Nephron progenitor cell (in vitro differentiated cells): ENCODE data around the gene CLEC12A.
"Not testable (repeated sequence)": the region's sequence is repeated elsewhere in the genome, so short reads cannot be mapped to it uniquely, and the experiment has no call there.

Source experiments
- DNase-seq: peaks from one replicate; pipeline ENCODE4 v3.0.0; 2021
- H3K27ac Mint-ChIP-seq: 2 replicates; pipeline ENCODE4 v1.8.0; 2021; ENCODE audit warnings: mild to moderate bottlenecking, moderate library complexity, mixed read lengths
- H3K27me3 Mint-ChIP-seq: 2 replicates; pipeline ENCODE4 v1.8.0; 2021; ENCODE audit warnings: mild to moderate bottlenecking, low read depth, mixed read lengths; ENCODE audit not compliant: poor library complexity
- H3K36me3 Mint-ChIP-seq: 2 replicates; pipeline ENCODE4 v1.8.0; 2021; ENCODE audit warnings: low read depth, mixed read lengths
- H3K4me1 Mint-ChIP-seq: 2 replicates; pipeline ENCODE4 v1.8.0; 2021; ENCODE audit warnings: mixed read lengths
- H3K4me3 Mint-ChIP-seq: 2 replicates; pipeline ENCODE4 v1.8.0; 2021; ENCODE audit warnings: mild to moderate bottlenecking, moderate library complexity, mixed read lengths
- H3K9me3 Mint-ChIP-seq: 2 replicates; pipeline ENCODE4 v1.8.0; 2021; ENCODE audit warnings: mild to moderate bottlenecking, moderate library complexity, mixed read lengths
- CTCF ChIP-seq: fragments of 200-600 bp; sonication (generic); IDR thresholded peaks from 2 replicates; pipeline ENCODE4 v1.5.0; 2021; ENCODE audit warnings: antibody characterized with exemption

CLEC12A gene

GRCh38 chr12:9957834-9958233, 13.4 kb upstream of the CLEC12A start:
- no peaks in the 10 kb centered on the region for H3K4me1 Mint-ChIP-seq
- DNase-seq = no peak
- H3K27ac Mint-ChIP-seq = no peak overlapping the region
- TF ChIP-seq CTCF = no peak
- no peak overlapping the region for H3K4me3 Mint-ChIP-seq
- H3K27me3 Mint-ChIP-seq = no peaks in the 10 kb centered on the region
- no peaks in the 10 kb centered on the region for H3K9me3 Mint-ChIP-seq
- H3K36me3 Mint-ChIP-seq = no peaks in the 10 kb centered on the region

GRCh38 chr12:9960590-9960989, 10.6 kb upstream of the CLEC12A start:
- Mint-ChIP-seq H3K27ac (no peak overlapping the region), H3K36me3 (no peaks in the 10 kb centered on the region), H3K27me3 (no peaks in the 10 kb centered on the region), H3K4me1 (no peaks in the 10 kb centered on the region), H3K4me3 (no peak overlapping the region), H3K9me3 (no peaks in the 10 kb centered on the region)
- TF ChIP-seq CTCF = no peak
- DNase-seq = no peak

- H3K9me3 Mint-ChIP-seq = no peaks in the 10 kb centered on the region
- no peak overlapping the region for H3K27ac Mint-ChIP-seq
- H3K36me3 Mint-ChIP-seq = no peaks in the 10 kb centered on the region
- H3K4me3 Mint-ChIP-seq = no peak overlapping the region
- no peak for DNase-seq
- TF ChIP-seq CTCF = no peak
- H3K4me1 Mint-ChIP-seq = no peaks in the 10 kb centered on the region
- H3K27me3 Mint-ChIP-seq = no peaks in the 10 kb centered on the region
Measured at GRCh38 chr12:9961106-9961505, 10.1 kb upstream of the CLEC12A start.

- DNase-seq = no peak
- no peak for TF ChIP-seq CTCF
- Mint-ChIP-seq H3K4me1 (no peaks in the 10 kb centered on the region), H3K27ac (no peak overlapping the region), H3K9me3 (no peaks in the 10 kb centered on the region), H3K36me3 (no peaks in the 10 kb centered on the region), H3K4me3 (no peak overlapping the region), H3K27me3 (no peaks in the 10 kb centered on the region)
Measured at GRCh38 chr12:9961901-9962300, 9.3 kb upstream of the CLEC12A start.

GRCh38 chr12:9969673-9970072, 1.5 kb upstream of the CLEC12A start:
- no peak overlapping the region for H3K27ac Mint-ChIP-seq
- H3K36me3 Mint-ChIP-seq = no peaks in the 10 kb centered on the region
- H3K27me3 Mint-ChIP-seq = no peaks in the 10 kb centered on the region
- peaks cover 4% of the 10 kb centered on the region for H3K9me3 Mint-ChIP-seq
- DNase-seq = no peak
- no peak for TF ChIP-seq CTCF
- H3K4me3 Mint-ChIP-seq = no peak overlapping the region
- no peaks in the 10 kb centered on the region for H3K4me1 Mint-ChIP-seq

- Mint-ChIP-seq H3K27me3 (peaks cover 4% of the 10 kb centered on the region), H3K9me3 (peaks cover 27% of the 10 kb centered on the region), H3K4me3 (no peak overlapping the region), H3K36me3 (peaks cover 6% of the 10 kb centered on the region), H3K4me1 (no peaks in the 10 kb centered on the region), H3K27ac (no peak overlapping the region)
- no peak for TF ChIP-seq CTCF
- DNase-seq = no peak
Measured at GRCh38 chr12:9973949-9974348, 2.7 kb downstream of the CLEC12A start.

- H3K9me3 Mint-ChIP-seq = peaks cover 27% of the 10 kb centered on the region
- H3K4me1 Mint-ChIP-seq, H3K27ac Mint-ChIP-seq, H3K27me3 Mint-ChIP-seq, H3K36me3 Mint-ChIP-seq, DNase-seq, H3K4me3 Mint-ChIP-seq: not testable (repeated sequence)
Measured at GRCh38 chr12:9974731-9975130, 3.5 kb downstream of the CLEC12A start.
